Common myeloid progenitor, CD34-positive (primary cell): ENCODE measurements around the gene PSD.

ENCODE experiments used
- CTCF ChIA-PET: fragments of 350-600 bp; sonication (Branson Sonifier 250); formaldehyde crosslinking; loops from one replicate; lab custom pipeline; 2021; ENCODE audit warnings: antibody characterized with exemption; lab: Charles Lee
- POLR2A ChIA-PET: fragments of 350-600 bp; sonication (Branson Sonifier 250); formaldehyde crosslinking; loops from one replicate; lab custom pipeline; 2021; ENCODE audit warnings: antibody characterized with exemption; lab: Charles Lee
- DNase-seq, 3 donors: peaks; one replicate each; pipeline versions ENCODE4 v3.0.0 to v3.0.0-alpha.2; 2013
- H3K27ac ChIP-seq, 2 experiments: 1 replicate in 1 of 2; 2 replicates in 1 of 2; pipeline ENCODE4 v1.7.0; 2013; ENCODE audit warnings: inconsistent platforms in 2 of 2, low read length in 2 of 2, mild to moderate bottlenecking in 2 of 2, low read depth in 1 of 2, moderate library complexity in 1 of 2; ENCODE audit not compliant: severe bottlenecking in 2 of 2, insufficient read depth in 1 of 2, poor library complexity in 1 of 2
- H3K27me3 ChIP-seq, 5 experiments: replicated peaks in 2 of 5; 1 replicate in 3 of 5; 2 replicates in 2 of 5; pipeline versions ENCODE4 v1.6.1 to v1.7.0; 2013; ENCODE audit warnings: low read length in 4 of 5, mild to moderate bottlenecking in 2 of 5, moderate library complexity in 2 of 5, inconsistent platforms in 1 of 5; ENCODE audit not compliant: insufficient read depth in 5 of 5, control insufficient read depth in 4 of 5
- H3K36me3 ChIP-seq, 4 experiments: 1 replicate in 2 of 4; 2 replicates in 2 of 4; pipeline versions ENCODE4 v1.6.1 to v1.7.0; 2013; ENCODE audit warnings: low read length in 3 of 4, control low read depth in 1 of 4, mild to moderate bottlenecking in 1 of 4; ENCODE audit not compliant: control insufficient read depth in 4 of 4, insufficient read depth in 4 of 4
- H3K4me1 ChIP-seq, 4 experiments: 1 replicate in 3 of 4; 2 replicates in 1 of 4; pipeline versions ENCODE4 v1.6.1 to v1.7.1; 2013; ENCODE audit warnings: low read length in 3 of 4, mild to moderate bottlenecking in 3 of 4, control low read depth in 1 of 4, inconsistent platforms in 1 of 4, moderate library complexity in 1 of 4; ENCODE audit not compliant: control insufficient read depth in 4 of 4, insufficient read depth in 4 of 4; ENCODE audit errors: control extremely low read depth in 1 of 4
- H3K4me3 ChIP-seq, 7 experiments: 1 replicate in 4 of 7; 2 replicates in 3 of 7; pipeline versions ENCODE4 v1.5.1 to v1.7.0; 2013; ENCODE audit warnings: mild to moderate bottlenecking in 7 of 7, low read length in 6 of 7, moderate library complexity in 6 of 7, inconsistent platforms in 2 of 7, low read depth in 2 of 7, control low read depth in 1 of 7; ENCODE audit not compliant: insufficient read depth in 4 of 7, control insufficient read depth in 1 of 7; ENCODE audit errors: extremely low read depth in 1 of 7
- H3K9me3 ChIP-seq, 5 experiments: 1 replicate in 4 of 5; 2 replicates in 1 of 5; pipeline versions ENCODE4 v1.6.1 to v1.7.1; 2013; ENCODE audit warnings: low read length in 4 of 5, mild to moderate bottlenecking in 2 of 5, inconsistent platforms in 1 of 5, low read depth in 1 of 5, moderate library complexity in 1 of 5; ENCODE audit not compliant: control insufficient read depth in 4 of 5, insufficient read depth in 2 of 5; ENCODE audit errors: control extremely low read depth in 1 of 5
- WGBS: methylation state at CpG from one replicate; pipeline ENCODE4 v1.1.5; 2013; ENCODE audit not compliant: insufficient coverage; 5-methylcytosine and 5-hydroxymethylcytosine counted together

PSD gene

DNA sequence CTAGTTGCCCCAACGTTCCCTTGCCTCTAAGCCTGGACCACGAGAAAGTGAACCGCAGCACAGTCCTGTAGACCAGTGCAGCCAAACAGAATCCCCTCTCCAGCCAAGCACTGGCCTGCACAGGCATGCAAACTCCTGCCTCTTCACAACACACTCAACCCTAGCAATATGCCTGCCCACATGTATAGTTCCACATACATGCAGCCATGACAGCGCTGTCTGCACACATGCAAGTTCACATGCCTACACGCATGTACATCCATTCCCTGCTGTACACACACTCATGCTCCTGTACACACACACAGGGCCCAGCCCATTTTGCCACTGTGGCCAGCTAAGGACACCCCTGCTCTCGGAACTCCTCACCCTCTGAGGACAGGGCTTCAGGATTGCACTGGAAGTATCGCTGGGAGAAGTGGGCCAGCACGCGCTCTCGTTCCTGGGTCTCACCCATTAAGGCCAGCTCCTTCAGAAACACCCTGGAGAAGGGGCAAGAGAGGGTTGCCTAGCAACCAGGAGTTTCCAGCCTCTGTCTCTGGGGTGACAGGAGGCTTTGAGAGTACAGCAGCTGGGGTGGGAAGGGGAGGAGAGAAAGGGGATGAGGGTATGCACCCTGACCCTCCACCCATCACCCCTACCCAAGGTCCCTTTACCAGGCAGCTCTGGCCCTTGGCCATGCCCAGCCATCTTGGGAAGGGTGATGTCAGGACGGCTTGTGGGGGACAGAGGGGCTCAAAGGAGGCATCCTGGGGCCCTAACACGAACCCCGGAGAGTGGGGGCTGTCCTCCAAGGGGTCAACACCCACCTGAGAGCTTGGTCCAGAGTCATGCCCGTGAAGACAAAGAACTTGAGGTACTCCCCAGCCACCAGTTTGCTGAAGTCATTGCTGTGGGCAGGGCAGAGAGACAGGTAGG is 7.0 kb downstream of the PSD start:
- 96% methylated on average over 11 of the region's 14 CpGs for WGBS
- H3K27ac ChIP-seq: no peak overlapping the region
- POLR2A ChIA-PET: interaction anchor here (0.6 to 2.2 kb wide), 5 partner anchors 10 to 244 kb away, joined by 3 to 5 read pairs (median 3); partner anchors contain the start of gene NFKB2
- no peaks in the 10 kb centered on the region for H3K9me3 ChIP-seq
- H3K4me3 ChIP-seq: peak overlapping the region in 1 of 7 experiments; percentile 70
- DNase-seq: no peak
- peaks cover 0 to 30% (median 22%) of the 10 kb centered on the region in 4 experiments for H3K4me1 ChIP-seq
- peaks cover 0 to 41% (median 31%) of the 10 kb centered on the region in 5 experiments for H3K27me3 ChIP-seq
- no peaks in the 10 kb centered on the region for H3K36me3 ChIP-seq
- CTCF ChIA-PET: interaction anchor here (1.1 to 5.4 kb wide), 8 partner anchors 9 to 68 kb away, joined by 3 to 20 read pairs (median 7); partner anchors contain the start of gene FBXL15

- peaks cover 0 to 40% (median 28%) of the 10 kb centered on the region in 5 experiments for H3K27me3 ChIP-seq
- ChIA-PET POLR2A (interaction anchor here (0.5 to 2.2 kb wide), 5 partner anchors 11 to 224 kb away, joined by 3 to 8 read pairs (median 3); partner anchors contain the start of gene NFKB2), CTCF (interaction anchor here (1.1 to 5.4 kb wide), 9 partner anchors 8 to 69 kb away, joined by 3 to 20 read pairs (median 6); partner anchors contain the start of genes FBXL15 and NFKB2)
- no peaks in the 10 kb centered on the region for H3K36me3 ChIP-seq
- WGBS: under 1% methylated on average over 32 of the region's 48 CpGs
- H3K4me3 ChIP-seq: peak overlapping the region; percentile 29 to 77 (median 58)
- H3K4me1 ChIP-seq: peaks cover 0 to 30% (median 22%) of the 10 kb centered on the region in 4 experiments
- peak in 2 of 3 donors; percentile 72 to 73 for DNase-seq
- H3K9me3 ChIP-seq: no peaks in the 10 kb centered on the region
- no peak overlapping the region for H3K27ac ChIP-seq
Observed at GRCh38 chr10:102410429-102411073, 8.0 kb downstream of the PSD start.

- POLR2A ChIA-PET: interaction anchor here (0.5 to 2.2 kb wide), 3 partner anchors 11 to 107 kb away, joined by 3 to 8 read pairs (median 5); partner anchors contain the start of gene NFKB2
- 30% methylated on average over 13 of the region's 24 CpGs for WGBS
- H3K36me3 ChIP-seq: no peaks in the 10 kb centered on the region
- CTCF ChIA-PET: interaction anchor here (1.0 to 5.4 kb wide), 11 partner anchors 7 to 95 kb away, joined by 3 to 20 read pairs (median 6); partner anchors contain the start of genes FBXL15 and NFKB2
- no peak overlapping the region for H3K27ac ChIP-seq
- H3K27me3 ChIP-seq: peaks cover 0 to 40% (median 28%) of the 10 kb centered on the region in 5 experiments
- no peaks in the 10 kb centered on the region for H3K9me3 ChIP-seq
- peak overlapping the region; percentile 29 to 77 (median 58) for H3K4me3 ChIP-seq
- H3K4me1 ChIP-seq: peaks cover 0 to 30% (median 22%) of the 10 kb centered on the region in 4 experiments
- DNase-seq: no peak
Observed at GRCh38 chr10:102409604-102410428, 8.8 kb downstream of the PSD start.

- peak in 2 of 3 donors; percentile 76 to 83 for DNase-seq
- Histone ChIP-seq H3K27ac (no peak overlapping the region), H3K27me3 (peaks cover 0 to 40% (median 28%) of the 10 kb centered on the region in 5 experiments), H3K36me3 (no peaks in the 10 kb centered on the region), H3K4me1 (peaks cover 0 to 30% (median 22%) of the 10 kb centered on the region in 4 experiments), H3K4me3 (peak overlapping the region; percentile 30 to 77 (median 65)), H3K9me3 (no peaks in the 10 kb centered on the region)
- WGBS: 0% methylated on average over 73 of the region's 103 CpGs
- CTCF ChIA-PET: interaction anchor here (1.0 to 5.4 kb wide), 10 partner anchors 6 to 96 kb away, joined by 3 to 20 read pairs (median 6); partner anchors contain the start of gene FBXL15
- POLR2A ChIA-PET: interaction anchor here (1.7 to 2.2 kb wide), 2 partner anchors 10 to 13 kb away, joined by 5 to 8 read pairs; partner anchors contain the start of gene NFKB2
Observed at GRCh38 chr10:102408728-102409603, 9.6 kb downstream of the PSD start.

DNA sequence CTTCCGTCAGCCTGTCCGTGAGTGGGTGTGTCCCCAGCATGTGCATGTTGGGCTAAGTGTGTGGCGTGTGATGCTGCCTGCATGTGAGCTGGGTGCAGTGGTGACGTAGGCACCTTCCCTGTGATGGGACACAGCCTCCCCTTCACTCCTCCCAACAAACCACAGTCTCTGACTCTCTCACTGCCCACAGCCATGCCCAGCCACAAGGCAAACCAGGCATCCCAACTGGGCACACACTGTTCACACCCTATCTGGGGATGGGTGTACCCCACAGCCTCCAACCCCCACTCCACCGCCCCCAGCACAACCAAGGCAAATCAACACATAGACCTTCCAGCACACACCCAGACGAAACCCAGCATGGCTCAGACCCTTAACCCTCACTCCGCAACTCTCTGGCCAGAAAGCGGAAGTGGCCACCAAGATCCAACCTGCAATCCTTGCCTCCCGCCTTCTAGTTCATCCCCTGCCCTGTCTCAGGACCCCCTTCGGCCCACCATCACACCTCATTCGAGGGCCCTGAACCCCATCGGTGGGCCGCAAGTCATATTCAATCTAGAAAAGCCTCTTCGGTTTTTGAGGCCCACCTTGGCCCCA is 10.4 kb downstream of the PSD start:
- H3K4me1 ChIP-seq: peaks cover 0 to 30% (median 22%) of the 10 kb centered on the region in 4 experiments
- ChIA-PET CTCF (interaction anchor here (1.2 to 1.7 kb wide), 3 partner anchors 9 to 176 kb away, joined by 3 to 6 read pairs (median 3); partner anchors contain the start of gene FBXL15), POLR2A (interaction anchor here (1.6 kb wide), 1 partner anchor 15 kb away, joined by 3 read pairs; no protein-coding TSS in a partner anchor)
- WGBS: 75% methylated on average over 11 of the region's 14 CpGs
- H3K36me3 ChIP-seq: peaks cover 0 to under 1% (median 0%) of the 10 kb centered on the region in 4 experiments
- peak overlapping the region in 5 of 7 experiments; percentile 1 to 70 (median 69) for H3K4me3 ChIP-seq
- H3K27me3 ChIP-seq: peaks cover 0 to 37% (median 28%) of the 10 kb centered on the region in 5 experiments
- no peaks in the 10 kb centered on the region for H3K9me3 ChIP-seq
- peak in 1 of 3 donors; percentile 34 for DNase-seq
- H3K27ac ChIP-seq: no peak overlapping the region
